ENCODE data around the gene ACACA.

Gene ACACA

GRCh38 chr17:37373530-37374159 lies 33.0 kb downstream of the ACACA start:
- no peak for TF ChIP-seq EZH2phosphoT487 (IDR thresholded peaks at IDR 0.05; ENCODE audit: borderline replicate concordance, low read length)
- TF ChIP-seq, protein P1, sequence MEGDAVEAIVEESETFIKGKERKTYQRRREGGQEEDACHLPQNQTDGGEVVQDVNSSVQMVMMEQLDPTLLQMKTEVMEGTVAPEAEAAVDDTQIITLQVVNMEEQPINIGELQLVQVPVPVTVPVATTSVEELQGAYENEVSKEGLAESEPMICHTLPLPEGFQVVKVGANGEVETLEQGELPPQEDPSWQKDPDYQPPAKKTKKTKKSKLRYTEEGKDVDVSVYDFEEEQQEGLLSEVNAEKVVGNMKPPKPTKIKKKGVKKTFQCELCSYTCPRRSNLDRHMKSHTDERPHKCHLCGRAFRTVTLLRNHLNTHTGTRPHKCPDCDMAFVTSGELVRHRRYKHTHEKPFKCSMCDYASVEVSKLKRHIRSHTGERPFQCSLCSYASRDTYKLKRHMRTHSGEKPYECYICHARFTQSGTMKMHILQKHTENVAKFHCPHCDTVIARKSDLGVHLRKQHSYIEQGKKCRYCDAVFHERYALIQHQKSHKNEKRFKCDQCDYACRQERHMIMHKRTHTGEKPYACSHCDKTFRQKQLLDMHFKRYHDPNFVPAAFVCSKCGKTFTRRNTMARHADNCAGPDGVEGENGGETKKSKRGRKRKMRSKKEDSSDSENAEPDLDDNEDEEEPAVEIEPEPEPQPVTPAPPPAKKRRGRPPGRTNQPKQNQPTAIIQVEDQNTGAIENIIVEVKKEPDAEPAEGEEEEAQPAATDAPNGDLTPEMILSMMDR (IDR thresholded peaks at IDR 0.05; ENCODE audit: low read depth, low read length, poor library complexity, severe bottlenecking), result peak; percentile 99
- Histone ChIP-seq H4K20me1 (ENCODE audit: control insufficient read depth, insufficient read depth, low read depth, low read length) (no peaks in the 10 kb centered on the region), H3K9me3 (ENCODE audit: control insufficient read depth, insufficient read depth, low read length) (no peaks in the 10 kb centered on the region), H3K4me2 (ENCODE audit: low read length) (no peak overlapping the region), H3K79me2 (ENCODE audit: control insufficient read depth, low read length) (no peaks in the 10 kb centered on the region), H3K27ac (ENCODE audit: low read depth, low read length) (no peak overlapping the region), H3K4me3 (ENCODE audit: low read length) (no peak overlapping the region), H3K4me1 (ENCODE audit: control insufficient read depth, low read length) (peaks cover 5% of the 10 kb centered on the region), H3K9me2 (replicated peaks; ENCODE audit: control insufficient read depth, low read length) (no peaks in the 10 kb centered on the region), H3K27me3 (ENCODE audit: control insufficient read depth, low read length) (no peaks in the 10 kb centered on the region), H3K36me3 (ENCODE audit: control insufficient read depth, low read length) (no peaks in the 10 kb centered on the region), H3F3A (ENCODE audit: control insufficient read depth, insufficient read depth) (no peaks in the 10 kb centered on the region)

GRCh38 chr17:37368577-37368976 lies 38.1 kb downstream of the ACACA start:
- TF ChIP-seq, protein P1 (IDR thresholded peaks at IDR 0.05; ENCODE audit: low read depth, low read length, poor library complexity, severe bottlenecking), result no peak
- TF ChIP-seq EZH2phosphoT487 (IDR thresholded peaks at IDR 0.05; ENCODE audit: borderline replicate concordance, low read length), result no peak
- Histone ChIP-seq H3K79me2 (ENCODE audit: control insufficient read depth, low read length) (no peaks in the 10 kb centered on the region), H3K9me2 (replicated peaks; ENCODE audit: control insufficient read depth, low read length) (no peaks in the 10 kb centered on the region), H3K9me3 (ENCODE audit: control insufficient read depth, insufficient read depth, low read length) (no peaks in the 10 kb centered on the region), H4K20me1 (ENCODE audit: control insufficient read depth, insufficient read depth, low read depth, low read length) (no peaks in the 10 kb centered on the region), H3F3A (ENCODE audit: control insufficient read depth, insufficient read depth) (no peaks in the 10 kb centered on the region), H3K27ac (ENCODE audit: low read depth, low read length) (no peak overlapping the region), H3K36me3 (ENCODE audit: control insufficient read depth, low read length) (no peaks in the 10 kb centered on the region), H3K4me3 (ENCODE audit: low read length) (no peak overlapping the region), H3K4me1 (ENCODE audit: control insufficient read depth, low read length) (peaks cover 2% of the 10 kb centered on the region), H3K27me3 (ENCODE audit: control insufficient read depth, low read length) (no peaks in the 10 kb centered on the region), H3K4me2 (ENCODE audit: low read length) (no peak overlapping the region)

DNA sequence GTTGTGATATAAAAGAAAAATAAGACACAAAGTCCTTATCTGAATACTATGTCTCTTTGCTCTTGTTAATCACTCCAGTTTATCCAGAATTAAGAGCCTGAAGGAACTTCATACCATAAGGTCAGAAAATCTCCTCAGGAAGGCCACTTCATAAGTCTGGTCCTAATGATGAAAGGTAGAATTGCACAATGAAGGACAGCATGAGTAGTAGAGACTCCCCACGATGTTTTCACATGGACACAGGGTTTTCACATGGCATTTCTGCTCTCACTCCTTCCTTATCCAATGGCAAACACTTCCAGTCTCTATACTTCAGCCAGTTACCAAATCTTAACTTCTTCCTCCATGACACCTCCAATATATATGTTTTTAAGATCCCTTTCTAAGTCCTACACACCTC lies 41.0 kb downstream of the ACACA start:
- H3K27me3 ChIP-seq (ENCODE audit: control insufficient read depth, low read length), result no peaks in the 10 kb centered on the region
- no peak for TF ChIP-seq EZH2phosphoT487 (IDR thresholded peaks at IDR 0.05; ENCODE audit: borderline replicate concordance, low read length)
- TF ChIP-seq, protein P1 (IDR thresholded peaks at IDR 0.05; ENCODE audit: low read depth, low read length, poor library complexity, severe bottlenecking), result no peak
- H3K27ac ChIP-seq (ENCODE audit: low read depth, low read length), result no peak overlapping the region
- no peaks in the 10 kb centered on the region for H3K9me3 ChIP-seq (ENCODE audit: control insufficient read depth, insufficient read depth, low read length)
- no peaks in the 10 kb centered on the region for H3K36me3 ChIP-seq (ENCODE audit: control insufficient read depth, low read length)
- no peaks in the 10 kb centered on the region for H4K20me1 ChIP-seq (ENCODE audit: control insufficient read depth, insufficient read depth, low read depth, low read length)
- H3K9me2 ChIP-seq (replicated peaks; ENCODE audit: control insufficient read depth, low read length), result no peaks in the 10 kb centered on the region
- H3K4me2 ChIP-seq (ENCODE audit: low read length), result no peak overlapping the region
- H3F3A ChIP-seq (ENCODE audit: control insufficient read depth, insufficient read depth), result 0 out of 2 replicates have a peak, but pooled peaks cover 4% of the 10 kb centered on the region
- H3K79me2 ChIP-seq (ENCODE audit: control insufficient read depth, low read length), result no peaks in the 10 kb centered on the region
- no peak overlapping the region for H3K4me3 ChIP-seq (ENCODE audit: low read length)
- H3K4me1 ChIP-seq (ENCODE audit: control insufficient read depth, low read length), result no peaks in the 10 kb centered on the region

Data from DOHH2 (cell line).